Activated T-cell treated with anti-CD3 and anti-CD28 coated beads, Interleukin-2, amount 50 U/mL, for 24 hours (primary cell): Measurements from ENCODE around the gene ZMIZ2.
A peak's percentile ranks its signal among the peaks of the same experiment; 100 is the strongest.

Experiments
- DNase-seq: peaks from one replicate; pipeline ENCODE4 v3.0.0-alpha.2; 2020
- H3K27ac Mint-ChIP-seq: 2 replicates; pipeline ENCODE4 v1.8.0; 2020; ENCODE audit warnings: mild to moderate bottlenecking, mixed read lengths
- H3K27me3 Mint-ChIP-seq: 2 replicates; pipeline ENCODE4 v1.8.0; 2020; ENCODE audit warnings: mixed read lengths
- H3K36me3 Mint-ChIP-seq: 2 replicates; pipeline ENCODE4 v1.8.0; 2020; ENCODE audit warnings: low read depth, mixed read lengths
- H3K4me1 Mint-ChIP-seq: 2 replicates; pipeline ENCODE4 v1.8.0; 2020; ENCODE audit warnings: low read depth, mixed read lengths
- H3K4me3 Mint-ChIP-seq: 2 replicates; pipeline ENCODE4 v1.8.0; 2020; ENCODE audit warnings: mild to moderate bottlenecking, moderate library complexity, mixed read lengths
- H3K9me3 Mint-ChIP-seq: 2 replicates; pipeline ENCODE4 v1.8.0; 2020; ENCODE audit warnings: mixed read lengths

The ZMIZ2 gene

GRCh38 chr7:44738876-44739665, 9.6 kb upstream of the ZMIZ2 start:
- H3K27me3 Mint-ChIP-seq = no peaks in the 10 kb centered on the region
- no peaks in the 10 kb centered on the region for H3K36me3 Mint-ChIP-seq
- H3K4me1 Mint-ChIP-seq = peaks cover 24% of the 10 kb centered on the region
- no peak for DNase-seq
- no peak overlapping the region for H3K27ac Mint-ChIP-seq
- no peaks in the 10 kb centered on the region for H3K9me3 Mint-ChIP-seq
- no peak overlapping the region for H3K4me3 Mint-ChIP-seq

- H3K4me3 Mint-ChIP-seq = no peak overlapping the region
- peaks cover 17% of the 10 kb centered on the region for H3K4me1 Mint-ChIP-seq
- no peaks in the 10 kb centered on the region for H3K27me3 Mint-ChIP-seq
- H3K36me3 Mint-ChIP-seq = no peaks in the 10 kb centered on the region
- no peaks in the 10 kb centered on the region for H3K9me3 Mint-ChIP-seq
- H3K27ac Mint-ChIP-seq = no peak overlapping the region
- no peak for DNase-seq
Observed at GRCh38 chr7:44740055-44740454, 8.6 kb upstream of the ZMIZ2 start.

- peaks cover 9% of the 10 kb centered on the region for H3K4me1 Mint-ChIP-seq
- H3K27ac Mint-ChIP-seq = no peak overlapping the region
- no peaks in the 10 kb centered on the region for H3K9me3 Mint-ChIP-seq
- no peak for DNase-seq
- H3K27me3 Mint-ChIP-seq = no peaks in the 10 kb centered on the region
- H3K4me3 Mint-ChIP-seq = no peak overlapping the region
- H3K36me3 Mint-ChIP-seq = no peaks in the 10 kb centered on the region
Observed at GRCh38 chr7:44743750-44744149, 4.9 kb upstream of the ZMIZ2 start.

- no peak for DNase-seq
- Mint-ChIP-seq H3K4me1 (peaks cover 44% of the 10 kb centered on the region), H3K36me3 (peaks cover 26% of the 10 kb centered on the region), H3K4me3 (peak overlapping the region; percentile 77), H3K9me3 (no peaks in the 10 kb centered on the region), H3K27me3 (no peaks in the 10 kb centered on the region), H3K27ac (peak overlapping the region; percentile 85)
Observed at GRCh38 chr7:44748948-44749731, 493 bp downstream of the ZMIZ2 start.

GRCh38 chr7:44749992-44750391, 1.3 kb downstream of the ZMIZ2 start:
- Mint-ChIP-seq H3K27ac (peak overlapping the region; percentile 89), H3K4me1 (peaks cover 51% of the 10 kb centered on the region), H3K4me3 (peak overlapping the region; percentile 77), H3K36me3 (peaks cover 26% of the 10 kb centered on the region), H3K27me3 (no peaks in the 10 kb centered on the region), H3K9me3 (no peaks in the 10 kb centered on the region)
- no peak for DNase-seq

- Mint-ChIP-seq H3K27ac (peak overlapping the region; percentile 89), H3K9me3 (no peaks in the 10 kb centered on the region), H3K4me3 (peak overlapping the region; percentile 77), H3K27me3 (no peaks in the 10 kb centered on the region), H3K4me1 (peaks cover 54% of the 10 kb centered on the region), H3K36me3 (peaks cover 26% of the 10 kb centered on the region)
- no peak for DNase-seq
Observed at GRCh38 chr7:44750424-44750823, 1.8 kb downstream of the ZMIZ2 start.

- DNase-seq = peak; percentile 59
- peaks cover 54% of the 10 kb centered on the region for H3K4me1 Mint-ChIP-seq
Observed at GRCh38 chr7:44750921-44751571, 2.4 kb downstream of the ZMIZ2 start.

GRCh38 chr7:44752822-44753221, 4.2 kb downstream of the ZMIZ2 start:
- peaks cover 50% of the 10 kb centered on the region for H3K4me1 Mint-ChIP-seq
- no peak for DNase-seq
- H3K27me3 Mint-ChIP-seq = no peaks in the 10 kb centered on the region
- no peaks in the 10 kb centered on the region for H3K9me3 Mint-ChIP-seq
- peaks cover 43% of the 10 kb centered on the region for H3K36me3 Mint-ChIP-seq
- H3K4me3 Mint-ChIP-seq = no peak overlapping the region
- H3K27ac Mint-ChIP-seq = peak overlapping the region; percentile 56

More at GRCh38 chr7:44750921-44751571, 2.4 kb downstream of the ZMIZ2 start:
- Mint-ChIP-seq H3K36me3 (peaks cover 27% of the 10 kb centered on the region), H3K27me3 (no peaks in the 10 kb centered on the region), H3K9me3 (no peaks in the 10 kb centered on the region), H3K4me3 (peak overlapping the region; percentile 77), H3K27ac (peak overlapping the region; percentile 89)

- Mint-ChIP-seq H3K27me3 (no peaks in the 10 kb centered on the region), H3K4me1 (peaks cover 42% of the 10 kb centered on the region), H3K4me3 (no peak overlapping the region), H3K27ac (peak overlapping the region; percentile 77), H3K9me3 (no peaks in the 10 kb centered on the region), H3K36me3 (peaks cover 53% of the 10 kb centered on the region)
- no peak for DNase-seq
Observed at GRCh38 chr7:44754802-44755697, 6.4 kb downstream of the ZMIZ2 start.

GRCh38 chr7:44755698-44756627, 7.3 kb downstream of the ZMIZ2 start:
- peaks cover 33% of the 10 kb centered on the region for H3K4me1 Mint-ChIP-seq
- no peak for DNase-seq
- H3K27me3 Mint-ChIP-seq = no peaks in the 10 kb centered on the region
- H3K36me3 Mint-ChIP-seq = peaks cover 54% of the 10 kb centered on the region
- peak overlapping the region; percentile 44 for H3K27ac Mint-ChIP-seq
- H3K4me3 Mint-ChIP-seq = no peak overlapping the region
- no peaks in the 10 kb centered on the region for H3K9me3 Mint-ChIP-seq

GRCh38 chr7:44756904-44757303, 8.3 kb downstream of the ZMIZ2 start:
- no peak for DNase-seq
- H3K27me3 Mint-ChIP-seq = no peaks in the 10 kb centered on the region
- H3K4me1 Mint-ChIP-seq = peaks cover 24% of the 10 kb centered on the region

GRCh38 chr7:44757311-44757710, 8.7 kb downstream of the ZMIZ2 start:
- DNase-seq = no peak
- H3K9me3 Mint-ChIP-seq = no peaks in the 10 kb centered on the region
- H3K36me3 Mint-ChIP-seq = peaks cover 60% of the 10 kb centered on the region
- peaks cover 22% of the 10 kb centered on the region for H3K4me1 Mint-ChIP-seq
- no peak overlapping the region for H3K27ac Mint-ChIP-seq
- no peak overlapping the region for H3K4me3 Mint-ChIP-seq
- H3K27me3 Mint-ChIP-seq = no peaks in the 10 kb centered on the region

More at GRCh38 chr7:44756904-44757303, 8.3 kb downstream of the ZMIZ2 start:
- H3K9me3 Mint-ChIP-seq = no peaks in the 10 kb centered on the region
- no peak overlapping the region for H3K27ac Mint-ChIP-seq
- peaks cover 57% of the 10 kb centered on the region for H3K36me3 Mint-ChIP-seq
- no peak overlapping the region for H3K4me3 Mint-ChIP-seq

GRCh38 chr7:44757739-44758138, 9.1 kb downstream of the ZMIZ2 start:
- Mint-ChIP-seq H3K27me3 (no peaks in the 10 kb centered on the region), H3K4me1 (peaks cover 18% of the 10 kb centered on the region), H3K36me3 (peaks cover 60% of the 10 kb centered on the region), H3K27ac (no peak overlapping the region), H3K9me3 (no peaks in the 10 kb centered on the region), H3K4me3 (no peak overlapping the region)
- no peak for DNase-seq
